Activated T-helper 1 cell treated with anti-CD3 and anti-CD28 coated beads, Interleukin-12 subunit alpha, Interleukin-12 subunit beta, Interleukin-2, Interleukin-4 antibody, amounts not matched to agents 30 ng/mL and 10 ng/mL and 1 ng/mL, durations not matched to agents 14 hours and 24 hours and 36 hours (primary cell): ENCODE measurements around the gene OTUD5. TPM values are rescaled to one million over a fixed set of nuclear protein-coding genes. Genes with fewer than 3 reads are reported as not detected.
"Not testable (repeated sequence)": the region's sequence is repeated elsewhere in the genome, so short reads cannot be mapped to it uniquely, and the experiment has no call there.

Source experiments
- DNase-seq: peaks from one replicate; pipeline ENCODE4 v3.0.0; 2021; ENCODE audit warnings: low spot score
- H3K27ac Mint-ChIP-seq: one replicate; pipeline ENCODE4 v1.8.0; 2021; ENCODE audit warnings: mild to moderate bottlenecking, mixed read lengths
- H3K27me3 Mint-ChIP-seq: one replicate; pipeline ENCODE4 v1.8.0; 2022; ENCODE audit warnings: mild to moderate bottlenecking, moderate library complexity, mixed read lengths; ENCODE audit not compliant: insufficient read depth
- H3K36me3 Mint-ChIP-seq: one replicate; pipeline ENCODE4 v1.8.0; 2021; ENCODE audit warnings: low read depth, mixed read lengths
- H3K4me1 Mint-ChIP-seq: one replicate; pipeline ENCODE4 v1.8.0; 2021; ENCODE audit warnings: low read depth, mixed read lengths
- H3K4me3 Mint-ChIP-seq: one replicate; pipeline ENCODE4 v1.8.0; 2021; ENCODE audit warnings: mild to moderate bottlenecking, moderate library complexity, mixed read lengths
- H3K9me3 Mint-ChIP-seq: one replicate; pipeline ENCODE4 v1.8.0; 2021; ENCODE audit warnings: mixed read lengths
- intact Hi-C: fragments of 100-400 bp; cut with micrococcal nuclease; formaldehyde crosslinking; loops from one replicate; pipeline ENCODE4 v1.15.1; 2024
- total RNA-seq: library from RNA; stranded (reverse); gene quantifications from 2 replicates; pipeline ENCODE4 v1.2.3, GENCODE V29; 2022

Gene OTUD5
- total RNA-seq, 1 donor from 2014 or later, result 84.1 TPM

DNA sequence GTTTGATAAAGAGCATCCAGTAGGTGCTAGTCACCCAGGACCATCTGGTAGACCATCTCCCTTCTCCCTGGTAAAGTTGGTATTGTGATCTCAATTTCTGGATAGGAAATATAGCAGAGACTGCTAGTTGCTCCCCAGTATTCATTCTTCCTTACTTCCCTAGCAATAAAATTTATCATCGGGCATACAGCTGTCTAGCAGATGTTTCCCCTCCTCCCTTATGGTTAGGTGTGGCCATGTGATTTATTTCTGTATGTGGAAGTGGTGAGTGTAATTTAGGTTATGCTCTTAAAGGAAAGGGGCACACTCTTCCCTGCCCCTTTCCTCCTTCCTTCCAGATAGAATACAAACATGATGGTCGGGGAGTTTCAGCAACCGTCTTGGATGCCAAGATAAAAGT lies 26.5 kb upstream of the OTUD5 start:
- H3K4me3 Mint-ChIP-seq, result no peak overlapping the region
- intact Hi-C loops, result no loop called here
- DNase-seq, result no peak
- H3K27me3 Mint-ChIP-seq, result no peaks in the 10 kb centered on the region
- no peak overlapping the region for H3K27ac Mint-ChIP-seq
- H3K4me1 Mint-ChIP-seq, result no peaks in the 10 kb centered on the region
- no peaks in the 10 kb centered on the region for H3K9me3 Mint-ChIP-seq
- H3K36me3 Mint-ChIP-seq, result peaks cover 27% of the 10 kb centered on the region

DNA sequence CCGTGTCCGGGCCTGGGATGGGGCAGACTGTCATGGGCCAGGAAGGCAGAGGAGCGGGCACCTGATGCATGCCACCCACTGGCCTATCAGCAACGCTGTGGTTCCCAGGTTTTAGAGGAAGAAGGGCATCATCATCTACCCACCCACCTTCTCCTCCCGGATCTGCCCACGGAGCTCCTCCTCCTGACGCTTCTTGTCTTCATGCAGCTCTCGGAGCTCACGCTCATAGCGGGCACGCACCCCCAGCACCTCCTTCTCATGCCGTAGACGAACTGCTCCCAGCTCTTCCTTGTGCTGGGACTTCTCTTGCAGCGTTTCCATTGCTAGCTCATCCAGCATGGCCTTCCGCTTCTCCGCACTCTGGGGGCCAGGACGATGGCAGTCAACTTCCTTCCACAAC lies 25.7 kb upstream of the OTUD5 start:
- intact Hi-C loops, result no loop called here
- Mint-ChIP-seq H3K36me3 (peaks cover 26% of the 10 kb centered on the region), H3K4me3 (no peak overlapping the region), H3K27ac (no peak overlapping the region), H3K9me3 (no peaks in the 10 kb centered on the region), H3K4me1 (no peaks in the 10 kb centered on the region), H3K27me3 (no peaks in the 10 kb centered on the region)
- no peak for DNase-seq

DNA sequence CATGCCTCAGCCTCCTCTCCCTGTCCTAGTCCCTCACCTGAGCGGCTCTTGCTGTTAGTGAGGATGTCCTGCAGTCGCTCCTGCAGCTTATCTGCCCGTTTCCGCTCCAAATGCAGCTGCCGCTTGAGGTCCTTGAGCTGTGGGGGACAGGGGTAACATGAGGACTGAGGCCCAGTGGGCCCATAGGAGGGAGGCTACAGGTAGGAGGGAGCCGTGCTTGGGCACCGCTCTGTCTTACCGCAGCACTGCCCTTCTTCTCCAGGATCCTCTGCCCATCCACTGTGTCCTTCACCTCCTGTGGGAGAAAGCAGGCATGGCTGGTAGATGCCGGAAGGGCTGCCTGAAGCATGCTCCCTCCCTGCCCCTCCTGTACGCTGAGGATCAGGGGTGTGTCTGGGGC lies 23.8 kb upstream of the OTUD5 start:
- intact Hi-C loops, result no loop called here
- H3K36me3 Mint-ChIP-seq, result peaks cover 31% of the 10 kb centered on the region
- no peak for DNase-seq

DNA sequence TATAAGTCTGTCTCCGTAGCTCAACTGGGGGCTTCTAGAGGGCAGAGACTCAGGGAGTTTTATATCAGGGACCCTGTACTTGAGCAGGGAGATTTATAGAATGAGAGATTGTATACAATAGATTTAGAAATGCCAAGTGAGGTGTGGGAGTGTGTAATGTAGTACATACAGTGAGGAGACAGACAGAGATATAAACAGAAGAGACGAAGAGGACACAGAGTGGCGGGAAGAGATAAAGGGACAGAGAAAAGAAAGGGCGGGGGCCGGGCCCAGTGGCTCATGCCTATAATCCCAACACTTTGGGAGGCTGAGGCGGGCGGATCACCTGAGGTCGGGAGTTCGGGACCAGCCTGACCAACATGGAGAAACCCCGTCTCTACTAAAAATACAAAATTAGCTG lies 22.9 kb upstream of the OTUD5 start:
- H3K4me3 Mint-ChIP-seq, intact Hi-C loops, H3K4me1 Mint-ChIP-seq, H3K9me3 Mint-ChIP-seq, H3K27me3 Mint-ChIP-seq, DNase-seq, H3K27ac Mint-ChIP-seq: not testable (repeated sequence)
- H3K36me3 Mint-ChIP-seq, result peaks cover 32% of the 10 kb centered on the region

More for the DNA sequence above, 23.8 kb upstream of the OTUD5 start:
- Mint-ChIP-seq H3K4me3 (no peak overlapping the region), H3K4me1 (no peaks in the 10 kb centered on the region), H3K27ac (no peak overlapping the region), H3K9me3 (no peaks in the 10 kb centered on the region), H3K27me3 (no peaks in the 10 kb centered on the region)

DNA sequence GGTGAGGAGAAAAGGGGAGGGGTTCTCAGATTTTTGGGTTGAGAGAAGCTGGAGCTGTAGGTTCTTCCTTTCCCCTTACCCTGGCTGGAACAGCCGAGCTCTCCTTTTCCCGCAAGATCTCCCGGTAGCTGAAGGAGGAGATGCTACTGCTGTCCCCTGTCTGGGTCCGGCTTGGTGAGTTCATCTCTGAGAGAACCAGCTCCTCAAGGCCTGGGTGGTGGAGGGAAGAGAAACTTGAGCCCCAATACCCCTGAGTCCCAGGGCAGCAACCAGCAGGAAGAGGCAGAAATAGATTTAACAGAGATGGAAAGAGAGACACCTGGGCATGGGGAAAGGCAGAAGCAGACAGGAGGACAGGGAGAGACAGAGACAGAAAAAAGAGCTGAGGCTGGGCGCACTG lies 20.8 kb upstream of the OTUD5 start:
- Mint-ChIP-seq H3K4me1 (peaks cover 7% of the 10 kb centered on the region), H3K27me3 (no peaks in the 10 kb centered on the region), H3K9me3 (no peaks in the 10 kb centered on the region), H3K27ac (peak overlapping the region; percentile 40), H3K36me3 (peaks cover 27% of the 10 kb centered on the region), H3K4me3 (no peak overlapping the region)
- no peak for DNase-seq
- intact Hi-C loops, result no loop called here

DNA sequence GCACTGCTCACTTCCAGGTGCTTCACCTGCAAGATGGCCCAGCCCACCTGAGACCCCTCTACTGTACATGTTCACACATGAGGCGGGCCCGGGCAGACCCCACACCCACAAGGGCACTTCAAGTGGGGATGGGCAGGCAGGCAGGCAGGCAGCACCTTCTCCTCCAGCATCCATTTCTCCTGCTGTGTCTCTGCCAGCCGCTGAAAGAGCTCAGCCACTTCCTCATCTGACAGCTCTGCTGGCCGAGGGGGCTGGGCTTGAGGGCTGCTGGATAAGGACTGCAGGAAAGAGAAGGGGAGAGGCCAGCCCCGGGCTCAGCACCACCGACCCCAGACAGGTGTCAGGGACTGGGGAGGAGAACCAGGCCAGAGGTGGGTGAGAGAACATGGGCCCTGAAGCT lies 18.7 kb upstream of the OTUD5 start:
- intact Hi-C loops, result no loop called here
- H3K4me1 Mint-ChIP-seq, result peaks cover 15% of the 10 kb centered on the region
- no peak overlapping the region for H3K27ac Mint-ChIP-seq
- no peak for DNase-seq
- H3K4me3 Mint-ChIP-seq, result no peak overlapping the region
- H3K36me3 Mint-ChIP-seq, result peaks cover 30% of the 10 kb centered on the region
- no peaks in the 10 kb centered on the region for H3K9me3 Mint-ChIP-seq
- H3K27me3 Mint-ChIP-seq, result no peaks in the 10 kb centered on the region

DNA sequence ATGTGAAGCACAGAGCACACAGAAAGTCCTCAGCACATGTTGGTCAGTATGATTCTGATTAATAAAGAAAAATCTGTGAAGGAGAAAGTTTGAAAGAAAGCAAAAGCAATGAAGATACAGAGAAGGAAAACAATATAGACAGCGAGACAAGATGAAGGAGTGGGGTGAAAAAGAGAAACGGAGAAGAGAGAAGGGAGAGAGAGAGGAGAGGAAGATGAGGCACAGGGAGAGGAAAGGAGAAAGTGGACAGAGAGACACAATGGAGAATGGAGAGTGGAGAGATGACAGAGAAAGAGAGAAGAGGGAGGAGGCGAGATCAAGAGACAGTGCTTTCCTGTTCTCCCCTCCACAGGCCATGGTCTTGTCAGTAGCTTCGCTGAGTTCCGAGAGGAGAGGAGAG lies 18.1 kb upstream of the OTUD5 start:
- no peak for DNase-seq
- intact Hi-C loops, result no loop called here
- Mint-ChIP-seq H3K4me1 (peaks cover 15% of the 10 kb centered on the region), H3K9me3 (no peaks in the 10 kb centered on the region), H3K27ac (peak overlapping the region; percentile 20), H3K4me3 (no peak overlapping the region), H3K27me3 (no peaks in the 10 kb centered on the region), H3K36me3 (peaks cover 27% of the 10 kb centered on the region)

DNA sequence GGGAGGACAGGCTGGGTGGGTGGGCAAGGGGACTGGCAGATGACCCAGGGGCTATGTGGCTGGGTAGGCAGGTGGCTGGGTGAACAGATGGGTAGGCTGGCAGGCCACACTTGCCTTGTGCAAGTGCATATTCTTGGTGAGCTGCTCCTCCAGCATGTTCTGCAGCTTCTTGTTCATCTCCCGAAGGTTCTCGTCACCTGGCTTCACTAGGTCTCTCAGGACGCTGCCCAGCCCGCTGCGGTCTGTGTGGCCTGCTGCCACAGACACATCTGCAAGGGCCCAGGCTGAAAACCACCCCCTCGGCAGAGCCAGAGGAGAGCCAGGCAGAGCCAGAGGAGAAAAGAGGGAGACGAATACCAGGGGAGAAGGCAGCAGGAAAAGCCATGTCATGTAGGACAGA lies 17.6 kb upstream of the OTUD5 start:
- intact Hi-C loops, result no loop called here
- no peak overlapping the region for H3K27ac Mint-ChIP-seq
- no peak for DNase-seq
- H3K27me3 Mint-ChIP-seq, result no peaks in the 10 kb centered on the region
- peaks cover 15% of the 10 kb centered on the region for H3K4me1 Mint-ChIP-seq
- H3K9me3 Mint-ChIP-seq, result no peaks in the 10 kb centered on the region
- no peak overlapping the region for H3K4me3 Mint-ChIP-seq
- H3K36me3 Mint-ChIP-seq, result peaks cover 24% of the 10 kb centered on the region

DNA sequence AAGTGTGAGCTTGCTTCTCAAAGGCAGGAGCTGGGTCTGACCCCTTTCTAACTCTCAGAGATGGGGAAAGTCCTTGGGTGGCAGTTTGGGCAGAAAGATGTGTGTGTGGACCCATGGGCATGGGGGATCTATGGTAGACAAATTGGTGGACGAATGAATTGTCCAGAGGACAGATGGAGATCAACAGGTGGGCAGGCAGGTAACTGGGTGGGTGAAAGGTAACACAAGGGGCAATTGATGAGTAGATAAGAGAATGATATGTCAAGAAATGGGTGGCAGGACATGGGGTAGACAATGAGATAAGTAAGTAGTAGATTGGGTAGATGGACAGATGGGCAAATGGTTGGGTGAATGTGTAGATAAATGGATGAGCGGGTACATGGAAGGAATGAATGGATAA lies 17.2 kb upstream of the OTUD5 start:
- no peak for DNase-seq
- H3K36me3 Mint-ChIP-seq, result peaks cover 24% of the 10 kb centered on the region
- no peaks in the 10 kb centered on the region for H3K9me3 Mint-ChIP-seq
- intact Hi-C loops, result loop anchor here (5.0 kb wide), 1 partner anchor 128 kb away; no protein-coding TSS in a partner anchor
- H3K4me1 Mint-ChIP-seq, result peaks cover 15% of the 10 kb centered on the region
- no peak overlapping the region for H3K4me3 Mint-ChIP-seq
- no peak overlapping the region for H3K27ac Mint-ChIP-seq
- H3K27me3 Mint-ChIP-seq, result no peaks in the 10 kb centered on the region

DNA sequence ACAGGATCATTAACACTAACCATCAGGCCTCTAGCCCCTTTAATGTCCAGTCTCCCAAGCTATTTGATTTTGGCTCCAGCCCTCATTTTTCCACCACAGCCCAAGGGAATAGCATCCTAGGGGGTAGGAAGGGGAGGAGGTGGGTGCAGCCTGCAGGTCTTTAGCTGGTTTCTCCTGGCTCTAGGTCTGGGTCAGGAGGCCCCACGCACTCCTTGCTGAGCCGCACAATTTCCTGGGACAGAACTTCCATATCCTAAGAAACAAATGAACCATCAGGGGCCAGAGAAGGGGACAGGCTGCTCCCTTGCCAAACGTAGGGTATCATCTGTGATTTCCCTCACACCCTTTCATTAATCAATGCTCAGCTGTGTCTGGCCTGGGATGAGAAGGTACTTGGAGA lies 16.6 kb upstream of the OTUD5 start:
- no peak for DNase-seq
- Mint-ChIP-seq H3K27me3 (no peaks in the 10 kb centered on the region), H3K9me3 (no peaks in the 10 kb centered on the region), H3K4me3 (no peak overlapping the region), H3K27ac (no peak overlapping the region), H3K36me3 (peaks cover 24% of the 10 kb centered on the region), H3K4me1 (peaks cover 15% of the 10 kb centered on the region)
- intact Hi-C loops, result loop anchor here (5.0 kb wide), 1 partner anchor 128 kb away; no protein-coding TSS in a partner anchor

DNA sequence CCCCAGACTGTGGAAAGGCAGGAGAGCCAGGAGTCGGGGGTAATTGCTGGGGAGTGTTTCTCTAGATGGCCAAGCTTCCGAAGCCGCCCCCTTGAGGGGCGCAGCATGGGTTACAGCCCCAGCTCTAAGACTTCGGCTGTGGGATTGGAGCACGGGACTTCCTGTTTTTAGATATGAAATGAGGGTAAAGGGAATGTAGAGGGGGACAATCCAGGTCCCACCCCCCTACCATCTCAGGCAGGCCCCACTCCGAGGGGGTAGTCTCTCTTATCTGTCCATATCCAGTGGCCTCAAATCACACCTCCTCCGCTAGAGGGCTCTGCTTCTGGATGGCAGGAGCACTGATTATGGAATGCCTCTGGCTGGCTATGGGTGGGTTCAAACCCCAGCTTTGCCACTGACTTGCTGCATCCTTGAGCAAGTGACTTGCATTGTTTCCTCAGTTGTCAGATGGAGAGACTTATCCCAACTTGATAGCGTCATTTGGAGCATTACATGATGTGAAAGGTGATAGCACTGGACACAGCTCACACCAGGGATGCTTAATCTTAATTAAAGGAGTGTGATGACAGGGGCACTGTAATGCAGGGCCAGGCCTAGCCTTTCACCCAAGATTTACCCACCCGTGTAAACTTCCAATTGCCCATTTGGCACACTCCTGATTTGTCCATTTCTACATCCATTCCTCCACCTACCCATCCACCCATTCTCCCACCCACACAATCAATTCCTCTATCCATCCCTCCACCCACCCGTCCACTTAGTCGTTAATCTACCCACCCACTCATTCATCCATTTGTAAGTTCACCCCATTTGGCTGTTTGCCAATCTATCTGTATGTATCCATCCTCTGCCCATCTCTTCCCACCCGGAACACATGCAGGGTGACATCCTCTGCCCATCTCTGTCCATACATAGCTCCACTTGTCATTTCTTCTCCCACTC lies 15.1 kb upstream of the OTUD5 start:
- H3K27ac Mint-ChIP-seq, result no peak overlapping the region
- H3K9me3 Mint-ChIP-seq, result no peaks in the 10 kb centered on the region
- intact Hi-C loops, result loop anchor here (5.0 kb wide), 1 partner anchor 130 kb away; no protein-coding TSS in a partner anchor
- DNase-seq, result no peak
- H3K4me3 Mint-ChIP-seq, result no peak overlapping the region
- peaks cover 16% of the 10 kb centered on the region for H3K36me3 Mint-ChIP-seq
- peaks cover 15% of the 10 kb centered on the region for H3K4me1 Mint-ChIP-seq
- no peaks in the 10 kb centered on the region for H3K27me3 Mint-ChIP-seq

DNA sequence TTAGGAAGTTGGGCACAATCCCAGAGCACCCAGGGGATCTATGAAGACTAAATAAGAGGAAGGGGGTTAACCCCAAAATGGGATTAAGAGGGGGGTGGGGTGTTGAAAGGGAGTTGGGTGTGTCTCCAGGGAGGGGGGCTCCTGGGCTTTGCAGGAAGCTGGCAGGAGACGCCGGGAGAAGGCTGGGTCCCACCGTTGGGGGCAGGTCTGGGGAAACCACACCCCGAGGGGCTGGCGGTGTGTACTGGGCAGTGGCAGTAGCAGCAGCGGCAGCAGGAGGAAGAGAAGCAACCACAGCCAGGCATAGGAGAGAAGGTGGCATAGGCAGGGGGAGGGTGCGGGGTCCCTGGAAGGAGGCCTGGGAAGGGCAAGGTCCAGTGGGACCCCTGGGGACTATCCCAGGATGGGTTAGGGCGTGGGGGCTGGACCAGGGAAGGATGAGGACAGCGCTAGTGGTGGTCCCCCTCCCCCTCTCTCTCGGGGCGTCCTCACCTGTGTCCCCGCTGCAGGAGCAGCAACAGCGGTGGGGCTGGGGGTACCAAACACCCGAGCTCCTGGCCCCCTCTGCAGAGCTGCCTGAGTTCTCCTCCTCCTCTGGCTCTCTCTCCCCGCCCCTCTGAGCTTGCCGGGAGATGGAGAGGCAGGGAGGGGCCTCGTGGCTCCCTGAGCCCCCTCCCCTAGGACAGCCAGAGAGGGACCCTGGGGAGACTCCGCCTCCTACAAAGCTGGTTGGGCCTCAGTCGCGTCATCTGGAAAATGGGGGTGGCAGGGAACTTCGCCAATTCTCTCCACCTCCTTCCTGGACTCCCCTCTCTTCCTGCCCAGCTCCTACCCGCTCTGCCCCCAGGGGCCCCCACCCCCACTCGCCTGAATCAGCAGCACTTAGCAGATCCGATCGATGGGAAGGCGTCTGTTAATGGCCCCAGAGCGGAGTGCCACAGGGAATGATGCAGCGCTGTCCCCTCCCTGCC lies 14.1 kb upstream of the OTUD5 start, which contains the start of gene KCND1:
TSS of gene KCND1 (minus strand) at position 596 of the 971 bp plus-strand sequence. CDS start 1,573 bp downstream, outside the sequence.
- Mint-ChIP-seq H3K4me3 (no peak within 1 kb of the TSS), H3K9me3 (no peaks in the 10 kb centered on the region), H3K4me1 (peaks cover 15% of the 10 kb centered on the region), H3K36me3 (peaks cover 15% of the 10 kb centered on the region), H3K27ac (no peak within 1 kb of the TSS), H3K27me3 (no peaks in the 10 kb centered on the region)
- DNase-seq, result no peak
- intact Hi-C loops, result loop anchor here (5.0 kb wide), 1 partner anchor 131 kb away; no protein-coding TSS in a partner anchor
